NCI-H1417 (cell line): ENCODE data around the gene STXBP4.

ENCODE experiments used
- DNase-seq, 3 experiments: peaks; one replicate each; lab custom pipeline; 2025; lab: John Stamatoyannopoulos, UW

Gene STXBP4

GRCh38 chr17:55219459-55219858 is 250.9 kb downstream of the STXBP4 start:
- no peak for DNase-seq

- DNase-seq = no peak
Measured at GRCh38 chr17:55219934-55220333, 251.4 kb downstream of the STXBP4 start.
